Activated CD8-positive, alpha-beta memory T cell treated with anti-CD3 and anti-CD28 coated beads for 1 hour (primary cell): ENCODE measurements around the gene KSR2.
"Not testable (repeated sequence)": the region's sequence is repeated elsewhere in the genome, so short reads cannot be mapped to it uniquely, and the experiment has no call there.

Source experiments
- DNase-seq, 2 donors: peaks; one replicate each; pipeline ENCODE4 v3.0.0-alpha.2; 2020; ENCODE audit warnings: low read depth in 1 of 2; ENCODE audit errors: extremely low read depth in 1 of 2

KSR2 gene

GRCh38 chr12:117968826-117969659, at the start of gene KSR2:
KSR2 (minus strand) TSS chr12:117968990; CDS start chr12:117968255, 735 bp downstream.
- DNase-seq: peak; percentile 1 to 4

GRCh38 chr12:118017926-118018325, 49.1 kb upstream of the KSR2 start:
- DNase-seq: no peak

GRCh38 chr12:118016424-118017264, 47.9 kb upstream of the KSR2 start, which contains the start of gene RFC5:
RFC5 (plus strand) TSS chr12:118016703; CDS start chr12:118016828, 125 bp downstream.
- DNase-seq: peak; percentile 96 to 97

DNA sequence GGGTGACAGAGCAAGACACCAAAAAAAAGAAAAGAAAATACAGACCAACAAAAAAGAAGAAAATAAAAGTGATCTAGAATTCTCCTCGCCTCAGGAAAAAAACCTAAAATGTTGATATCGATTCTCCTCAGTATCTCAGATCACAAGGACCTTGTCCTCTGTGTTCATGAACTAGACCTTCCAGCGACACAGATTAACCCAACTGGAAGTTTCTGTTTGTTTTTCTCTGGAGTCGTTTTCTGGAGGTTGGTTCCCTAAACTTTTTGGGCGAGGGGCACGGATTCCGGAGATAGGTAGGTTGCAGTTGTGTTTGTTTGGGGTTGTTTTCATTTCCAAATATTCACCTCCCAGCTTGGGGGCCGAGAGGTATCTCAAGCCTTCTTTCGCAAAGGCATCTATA, 47.2 kb upstream of the KSR2 start:
- DNase-seq: no peak

DNA sequence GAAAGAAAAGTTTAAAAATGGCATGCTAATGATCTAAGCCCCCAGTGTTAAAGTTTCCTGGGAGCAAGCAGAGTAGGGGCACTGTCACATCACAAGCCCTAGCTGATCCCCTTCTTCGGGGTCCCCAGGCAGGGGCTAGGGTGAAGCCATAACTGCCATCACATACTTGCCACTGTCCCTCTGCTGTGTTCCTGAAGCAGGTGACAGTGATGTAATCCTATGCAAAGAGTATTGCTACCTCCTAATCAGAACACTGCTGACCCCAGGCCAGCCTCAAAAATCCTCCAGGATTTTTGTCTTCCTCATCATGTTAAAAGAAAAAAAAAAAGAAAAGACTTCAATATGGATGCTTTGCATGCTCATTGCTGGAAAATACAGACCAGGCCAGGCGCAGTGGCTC, 46.5 kb upstream of the KSR2 start:
- DNase-seq: no peak

GRCh38 chr12:118013283-118013682, 44.5 kb upstream of the KSR2 start:
- DNase-seq: no peak

DNA sequence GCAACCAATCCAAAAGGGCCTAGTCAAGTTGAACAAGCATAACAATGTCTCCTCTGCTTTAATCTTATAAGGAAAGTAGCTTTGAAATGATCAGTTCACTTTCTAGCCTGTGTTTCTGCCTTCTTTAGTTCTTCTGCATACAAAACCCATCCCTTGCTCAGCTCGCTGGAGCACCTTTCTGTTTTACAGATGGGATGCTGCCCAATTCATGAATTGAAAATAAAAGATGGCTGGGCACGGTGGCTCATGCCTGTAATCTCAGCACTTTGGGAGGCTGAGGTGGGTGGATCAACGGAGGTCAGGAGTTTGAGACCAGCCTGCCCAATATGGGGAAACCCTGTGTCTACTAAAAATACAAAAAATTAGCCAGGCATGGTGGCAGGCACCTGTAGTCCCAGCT, 43.2 kb upstream of the KSR2 start:
- DNase-seq: no peak

GRCh38 chr12:118011377-118011776, 42.6 kb upstream of the KSR2 start:
- no peak for DNase-seq

DNA sequence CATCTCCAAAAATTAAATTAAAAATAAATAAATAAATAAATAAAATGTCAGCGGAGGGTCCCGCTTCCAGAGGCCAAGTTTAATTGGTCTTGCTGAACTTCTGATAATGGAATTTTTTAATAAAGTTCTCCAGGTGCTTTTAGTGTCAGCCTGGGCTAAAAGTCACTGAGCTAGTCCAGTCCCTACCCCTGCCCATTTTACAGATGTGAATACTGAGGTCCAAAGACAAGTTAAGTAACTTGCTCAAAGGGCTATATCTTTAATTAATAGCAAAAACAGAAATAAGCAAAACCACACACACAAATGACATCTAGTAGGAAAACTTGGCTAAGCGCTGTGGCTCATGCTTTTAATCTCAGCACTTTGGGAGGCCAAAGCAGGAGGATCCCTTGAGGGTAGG, 42.1 kb upstream of the KSR2 start:
- DNase-seq: no peak

- not testable (repeated sequence) for DNase-seq
Observed at GRCh38 chr12:117999806-118000205, 31.0 kb upstream of the KSR2 start.

DNA sequence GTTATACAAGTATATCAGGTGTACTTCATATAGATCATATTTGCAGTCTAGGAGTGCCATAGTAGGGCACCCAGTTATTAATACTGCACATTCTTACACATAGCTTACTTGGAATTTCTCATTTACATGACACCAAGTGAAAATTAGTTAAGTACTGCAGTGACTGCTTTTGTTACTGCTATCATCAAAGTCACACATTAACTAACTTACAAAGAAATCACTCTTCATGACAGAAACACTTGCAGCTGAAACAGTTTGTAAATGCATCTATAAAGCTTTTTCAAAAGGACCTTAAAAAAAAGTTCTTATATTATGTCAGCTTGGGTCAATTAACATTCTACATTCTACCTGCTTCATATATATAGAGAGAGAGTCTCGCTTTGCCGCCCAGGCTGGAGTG, 29.9 kb upstream of the KSR2 start:
- no peak for DNase-seq

GRCh38 chr12:117994551-117995438, 26.0 kb upstream of the KSR2 start:
- DNase-seq: no peak

DNA sequence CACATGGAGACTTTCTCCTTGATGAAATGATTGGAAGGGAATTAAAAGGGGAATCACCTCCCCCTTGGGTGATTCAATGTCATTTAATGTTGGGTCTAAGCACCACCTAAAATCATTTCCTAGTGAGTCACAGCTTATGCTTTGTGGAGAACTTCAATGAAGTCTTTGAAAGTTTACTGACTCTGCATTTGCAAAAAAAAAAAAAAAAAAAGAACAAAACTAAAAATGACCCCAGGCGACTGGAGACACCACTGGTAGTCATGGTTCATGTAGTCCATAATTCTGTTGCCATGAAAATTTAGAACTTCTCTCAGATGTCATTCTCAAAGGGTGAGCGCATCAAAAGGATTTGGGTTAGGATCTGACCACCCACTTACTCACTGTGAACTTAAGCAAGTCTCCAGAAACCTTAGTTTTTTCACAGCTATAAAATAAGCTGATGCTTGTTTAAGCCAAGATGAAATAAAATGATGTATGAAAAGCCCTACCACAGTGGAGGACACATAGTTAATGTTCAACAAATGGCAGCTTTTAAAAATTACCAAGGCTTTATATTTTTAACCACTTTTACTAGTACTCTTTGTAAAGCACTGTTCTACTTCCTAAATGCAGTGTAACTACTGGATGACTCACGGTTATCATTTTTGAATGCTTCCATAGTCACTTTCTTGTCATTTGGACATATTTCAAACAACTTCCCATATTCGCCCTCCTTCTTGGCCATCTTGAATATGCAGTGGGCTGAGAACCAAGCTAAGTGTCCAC, 18.1 kb upstream of the KSR2 start:
- DNase-seq: no peak

DNA sequence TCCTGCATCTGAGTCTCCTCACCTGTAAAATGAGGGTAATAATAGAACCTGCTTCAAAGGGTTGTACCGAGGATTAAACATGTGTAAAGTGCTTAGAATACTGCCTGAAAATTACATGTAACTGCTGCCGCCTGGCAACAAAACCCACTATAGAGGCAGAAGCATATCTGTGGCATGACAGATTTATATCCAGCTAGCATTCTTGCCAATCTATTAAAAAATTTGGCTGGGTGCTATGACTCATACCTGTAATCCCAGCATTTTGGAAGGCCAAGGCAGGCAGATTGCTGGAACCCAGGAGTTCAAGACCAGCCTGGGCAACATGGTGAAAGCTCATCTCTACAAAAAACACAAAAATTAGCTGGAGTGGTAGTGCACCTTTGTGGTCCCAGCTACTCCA, 16.4 kb upstream of the KSR2 start:
- DNase-seq: no peak

GRCh38 chr12:117981267-117981666, 12.5 kb upstream of the KSR2 start:
- DNase-seq: no peak

DNA sequence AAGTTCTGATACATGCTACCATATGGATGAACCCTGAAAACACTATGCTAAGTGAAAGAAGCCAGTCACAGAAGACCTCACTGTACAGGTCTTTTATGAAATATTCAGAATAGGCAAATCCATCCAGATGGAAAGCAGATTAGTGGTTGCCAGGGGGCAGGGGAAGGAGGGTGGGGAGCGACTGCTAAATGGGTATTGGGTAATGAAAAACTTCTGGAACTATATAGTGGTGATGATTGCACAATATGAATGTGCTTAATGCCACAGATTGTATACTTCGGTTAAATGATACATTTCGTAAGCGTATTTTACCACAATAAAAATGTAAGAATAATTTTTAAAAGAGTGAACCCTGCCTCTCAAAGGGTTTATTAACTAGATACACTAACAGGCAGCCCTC, 11.8 kb upstream of the KSR2 start:
- no peak for DNase-seq

DNA sequence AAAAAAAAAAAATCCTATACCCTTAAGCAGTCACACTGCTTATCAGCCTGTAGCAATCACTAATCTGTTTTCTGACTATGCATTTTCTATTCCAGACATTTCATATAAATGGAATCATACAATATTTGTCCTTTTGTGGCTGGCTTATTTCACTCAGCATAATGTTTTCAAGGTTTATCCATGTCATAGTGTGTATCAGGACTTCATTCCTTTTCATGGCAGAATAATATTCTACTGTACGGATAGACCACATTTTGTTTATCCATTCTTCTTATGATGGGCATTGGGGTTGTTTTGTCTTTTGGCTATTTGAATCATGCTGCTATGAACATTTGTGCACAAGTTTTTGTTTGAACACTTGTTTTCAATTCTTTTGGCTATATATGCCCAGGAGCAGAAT, 8.6 kb upstream of the KSR2 start:
- DNase-seq: no peak

- DNase-seq: no peak
Observed at GRCh38 chr12:117975006-117975405, 6.2 kb upstream of the KSR2 start.

DNA sequence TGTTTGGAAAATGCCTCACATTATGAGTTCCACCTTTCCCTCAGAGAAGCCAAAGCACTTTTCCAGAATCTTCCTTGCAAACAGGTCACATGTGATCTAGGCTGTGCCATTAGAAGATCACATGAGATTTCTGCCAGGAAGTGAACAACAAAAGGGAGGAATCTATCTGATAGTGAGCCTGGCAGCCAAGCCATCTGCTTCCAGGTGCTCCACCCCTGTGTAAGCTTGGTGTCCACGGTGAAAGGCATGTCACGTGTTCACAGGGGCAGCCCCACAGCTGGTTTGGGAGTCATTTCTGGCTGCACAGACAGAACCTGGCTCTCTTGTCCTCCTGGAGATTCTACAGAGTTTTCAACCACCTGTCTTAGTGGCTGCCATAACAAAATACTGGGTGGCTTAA, 3.5 kb upstream of the KSR2 start:
- DNase-seq: no peak

GRCh38 chr12:117970334-117970733, 1.5 kb upstream of the KSR2 start:
- no peak for DNase-seq
